ENCODE measurements around the gene UFD1.

GRCh38 chr22:19412478-19412877, 66.5 kb downstream of the UFD1 start:
- TF ChIP-seq EZH2 (IDR thresholded peaks at IDR 0.05) = no peak
- no peak for TF ChIP-seq POLR2AphosphoS5 (IDR thresholded peaks at IDR 0.05; ENCODE audit: borderline replicate concordance, low read depth, low read length)
- no peak for TF ChIP-seq FOXP2 (optimal IDR thresholded peaks at IDR 0.05; ENCODE audit: control extremely low read depth, extremely low read length, insufficient read depth)
